Epithelial cell of prostate (primary cell): ENCODE data around the gene ALB.

Experiments
- DNase-seq: peaks from one replicate; pipeline ENCODE4 v3.0.0-alpha.2; 2011; ENCODE audit warnings: low read depth, low spot score
- H3K27ac ChIP-seq: fragments of 450-650 bp; 2 replicates; pipeline ENCODE4 v1.5.1; 2017; ENCODE audit warnings: mild to moderate bottlenecking

The ALB gene

GRCh38 chr4:73407227-73407673 lies 3.2 kb downstream of the ALB start:
- H3K27ac ChIP-seq, result no peak overlapping the region

GRCh38 chr4:73408181-73408867 lies 4.2 kb downstream of the ALB start:
- no peak overlapping the region for H3K27ac ChIP-seq

More at GRCh38 chr4:73407227-73407673, 3.2 kb downstream of the ALB start:
- DNase-seq, result no peak

GRCh38 chr4:73409012-73409862 lies 5.2 kb downstream of the ALB start:
- H3K27ac ChIP-seq, result no peak overlapping the region
- DNase-seq, result no peak

More at GRCh38 chr4:73408181-73408867, 4.2 kb downstream of the ALB start:
- DNase-seq, result no peak

GRCh38 chr4:73409978-73410548 lies 6.0 kb downstream of the ALB start:
- no peak overlapping the region for H3K27ac ChIP-seq

GRCh38 chr4:73410916-73411730 lies 7.0 kb downstream of the ALB start:
- DNase-seq, result no peak
- no peak overlapping the region for H3K27ac ChIP-seq

More at GRCh38 chr4:73409978-73410548, 6.0 kb downstream of the ALB start:
- no peak for DNase-seq

- no peak overlapping the region for H3K27ac ChIP-seq
- no peak for DNase-seq
Observed at GRCh38 chr4:73411731-73412414, 7.8 kb downstream of the ALB start.

- no peak overlapping the region for H3K27ac ChIP-seq
Observed at GRCh38 chr4:73413294-73413755, 9.2 kb downstream of the ALB start.

GRCh38 chr4:73414936-73415271 lies 10.8 kb downstream of the ALB start:
- H3K27ac ChIP-seq, result no peak overlapping the region
- no peak for DNase-seq

More at GRCh38 chr4:73413294-73413755, 9.2 kb downstream of the ALB start:
- no peak for DNase-seq

- DNase-seq, result no peak
- no peak overlapping the region for H3K27ac ChIP-seq
Observed at GRCh38 chr4:73415807-73416238, 11.7 kb downstream of the ALB start.

GRCh38 chr4:73416423-73417087 lies 12.5 kb downstream of the ALB start:
- no peak overlapping the region for H3K27ac ChIP-seq
- no peak for DNase-seq

GRCh38 chr4:73417342-73417741 lies 13.3 kb downstream of the ALB start:
- no peak overlapping the region for H3K27ac ChIP-seq
- no peak for DNase-seq

GRCh38 chr4:73417973-73418372 lies 13.9 kb downstream of the ALB start:
- no peak for DNase-seq
- H3K27ac ChIP-seq, result no peak overlapping the region

- H3K27ac ChIP-seq, result no peak overlapping the region
- DNase-seq, result no peak
Observed at GRCh38 chr4:73418677-73419076, 14.6 kb downstream of the ALB start.

GRCh38 chr4:73419106-73420038 lies 15.3 kb downstream of the ALB start:
- no peak for DNase-seq
- H3K27ac ChIP-seq, result no peak overlapping the region

GRCh38 chr4:73420615-73421014 lies 16.5 kb downstream of the ALB start:
- no peak overlapping the region for H3K27ac ChIP-seq
- DNase-seq, result no peak

GRCh38 chr4:73421708-73422457 lies 17.8 kb downstream of the ALB start:
- no peak for DNase-seq
- no peak overlapping the region for H3K27ac ChIP-seq

- no peak for DNase-seq
- no peak overlapping the region for H3K27ac ChIP-seq
Observed at GRCh38 chr4:73422458-73422752, 18.3 kb downstream of the ALB start.
